Activated CD4-positive, alpha-beta T cell treated with anti-CD3 and anti-CD28 coated beads for 24 hours (primary cell): ENCODE results near the gene SLC6A7.

Source experiments
- DNase-seq, 2 donors: peaks; one replicate each; pipeline ENCODE4 v3.0.0-alpha.2; 2020; ENCODE audit warnings: low read depth in 2 of 2

Gene SLC6A7

DNA sequence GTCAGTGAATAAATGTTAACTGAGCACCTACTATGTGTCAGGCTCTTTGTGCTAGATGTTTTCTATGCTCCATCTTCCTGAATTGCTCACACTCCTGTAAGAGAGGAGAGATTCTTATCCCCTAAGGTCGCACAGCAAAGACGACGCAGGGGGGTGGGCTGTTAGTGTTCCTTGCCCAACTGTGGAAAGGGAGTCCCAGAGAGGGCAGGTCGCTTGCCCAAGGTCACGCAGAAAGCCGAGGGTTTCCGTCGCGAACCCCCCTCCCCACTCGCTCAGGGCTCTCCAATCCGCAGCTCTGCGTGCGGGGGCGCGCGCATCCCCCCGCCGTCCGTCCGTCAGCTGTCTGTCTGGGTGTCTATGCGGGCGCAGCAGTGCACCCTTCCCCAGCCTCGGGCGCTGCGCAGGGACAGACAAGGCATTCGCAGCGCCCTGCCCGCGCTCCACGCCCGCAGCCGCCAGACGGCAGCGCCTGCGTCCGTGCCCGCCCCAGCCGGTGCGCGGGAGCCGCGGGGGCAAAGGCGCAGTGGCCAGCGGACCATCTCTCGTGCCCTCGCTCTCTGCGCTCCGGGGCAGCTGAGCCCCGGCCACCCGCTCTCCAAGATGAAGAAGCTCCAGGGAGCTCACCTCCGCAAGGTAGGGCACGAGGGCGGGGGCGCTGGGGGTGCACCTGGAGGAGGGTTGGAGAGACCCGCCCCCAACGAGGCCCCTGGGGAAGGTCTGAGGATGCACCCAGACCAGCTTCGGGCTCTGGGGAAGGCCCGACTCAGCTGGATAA lies at the start of gene SLC6A7:
TSS of gene SLC6A7 (plus strand) at position 335 of the 775 bp plus-strand sequence. CDS start at position 601, 266 bp downstream.
- DNase-seq = no peak

DNA sequence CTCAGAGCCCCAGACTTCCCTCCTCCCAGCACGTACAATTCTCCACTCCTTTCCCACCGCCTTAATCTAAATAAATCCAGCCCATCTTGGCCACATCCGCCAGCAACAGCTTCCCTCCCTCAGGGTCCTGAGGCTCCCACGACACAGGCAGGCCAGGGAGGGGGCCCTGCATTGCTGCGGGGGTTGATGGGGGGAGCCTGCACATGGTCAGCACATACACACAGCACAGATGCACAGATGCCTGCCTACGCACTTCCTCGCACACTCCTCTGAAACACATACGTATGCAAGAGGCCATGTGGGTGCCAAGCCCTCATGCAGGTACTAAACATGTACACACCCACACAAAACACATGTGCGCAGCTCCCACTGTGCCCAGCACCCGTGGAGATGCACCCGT lies 49.0 kb upstream of the SLC6A7 start:
- DNase-seq = no peak

DNA sequence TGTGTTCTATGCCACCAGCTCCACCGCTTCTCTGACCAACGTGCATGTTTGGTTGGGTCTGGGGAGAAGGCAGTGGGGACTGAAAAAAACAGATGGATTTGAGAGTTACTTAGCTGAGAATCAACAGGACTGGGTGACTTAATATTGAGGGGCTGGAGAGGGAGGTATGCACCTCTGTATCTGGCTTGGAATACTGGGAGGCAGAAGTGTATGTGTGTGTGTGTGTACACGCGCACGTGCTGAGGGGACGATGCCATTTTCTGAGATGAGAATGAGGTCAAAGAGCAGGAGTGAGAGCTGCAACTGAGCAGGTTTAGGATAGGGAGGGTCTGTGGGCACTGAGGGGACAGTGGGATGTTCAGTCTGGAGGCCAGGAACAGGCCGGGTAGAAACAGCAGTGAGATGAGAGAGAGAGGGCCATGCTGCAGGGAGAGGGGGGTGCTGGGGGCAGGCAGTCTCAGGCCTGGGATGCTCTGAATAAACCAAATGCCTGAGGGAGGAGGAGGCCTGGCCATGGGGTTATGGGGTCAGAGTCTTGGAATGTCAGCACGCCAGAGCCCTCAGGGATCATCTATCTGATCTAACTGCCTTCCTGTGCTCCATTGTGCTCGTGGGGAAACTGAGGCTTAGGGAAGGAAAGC lies 48.2 kb upstream of the SLC6A7 start:
- DNase-seq = no peak

DNA sequence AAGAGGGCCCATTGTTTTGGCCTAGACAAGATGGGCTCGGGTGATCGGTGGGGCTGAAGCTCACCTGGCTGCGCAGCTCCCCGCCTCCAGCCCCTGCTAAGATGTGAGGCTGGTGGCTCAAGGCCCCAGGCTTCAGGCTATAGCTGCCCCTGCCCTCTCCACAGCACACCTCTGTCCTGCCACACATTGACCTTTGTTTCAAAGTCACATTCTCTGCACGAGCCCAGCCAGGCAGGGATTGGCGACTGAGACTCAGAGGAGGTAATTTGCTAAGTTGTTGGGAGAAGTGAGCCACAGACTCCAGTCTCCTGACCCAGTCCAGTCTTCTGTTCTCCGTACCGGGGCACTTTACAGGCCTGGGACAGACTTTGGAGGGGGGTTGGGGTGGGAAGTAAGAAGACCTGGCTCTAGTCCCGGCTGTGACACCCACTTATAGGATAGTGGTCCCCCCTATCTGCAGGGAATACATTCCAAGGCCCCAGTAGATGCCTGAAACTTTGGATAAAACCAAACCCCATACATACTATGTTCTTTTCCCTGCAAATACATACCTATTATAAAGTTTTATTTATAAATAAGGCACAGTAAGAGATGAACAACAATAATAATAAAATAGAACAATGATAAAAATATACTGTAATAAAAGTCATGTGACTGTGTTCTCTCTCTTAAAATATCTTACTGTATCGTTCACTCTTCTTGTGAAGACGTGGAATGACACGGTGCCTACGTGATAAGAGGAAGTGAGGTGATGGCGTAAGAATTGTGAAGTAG lies 47.5 kb upstream of the SLC6A7 start:
- no peak for DNase-seq

DNA sequence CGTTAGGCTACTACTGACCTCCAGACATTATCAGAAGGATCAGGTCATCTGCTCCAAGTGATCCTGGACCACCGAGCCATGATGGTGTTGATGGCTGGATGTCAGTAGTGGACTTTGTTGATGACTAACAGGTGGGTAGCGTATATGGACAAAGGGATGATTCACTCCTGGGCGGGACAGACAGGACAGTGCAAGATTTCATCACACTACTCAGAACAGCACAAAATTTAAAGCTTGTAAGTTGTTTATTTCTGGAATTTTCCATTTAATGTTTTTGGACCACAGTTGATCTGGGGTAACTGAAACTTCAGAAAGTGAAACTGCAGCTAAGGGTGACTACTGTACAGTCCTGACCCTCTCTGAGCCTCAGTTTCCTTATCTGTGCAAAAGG lies 46.9 kb upstream of the SLC6A7 start:
- no peak for DNase-seq

DNA sequence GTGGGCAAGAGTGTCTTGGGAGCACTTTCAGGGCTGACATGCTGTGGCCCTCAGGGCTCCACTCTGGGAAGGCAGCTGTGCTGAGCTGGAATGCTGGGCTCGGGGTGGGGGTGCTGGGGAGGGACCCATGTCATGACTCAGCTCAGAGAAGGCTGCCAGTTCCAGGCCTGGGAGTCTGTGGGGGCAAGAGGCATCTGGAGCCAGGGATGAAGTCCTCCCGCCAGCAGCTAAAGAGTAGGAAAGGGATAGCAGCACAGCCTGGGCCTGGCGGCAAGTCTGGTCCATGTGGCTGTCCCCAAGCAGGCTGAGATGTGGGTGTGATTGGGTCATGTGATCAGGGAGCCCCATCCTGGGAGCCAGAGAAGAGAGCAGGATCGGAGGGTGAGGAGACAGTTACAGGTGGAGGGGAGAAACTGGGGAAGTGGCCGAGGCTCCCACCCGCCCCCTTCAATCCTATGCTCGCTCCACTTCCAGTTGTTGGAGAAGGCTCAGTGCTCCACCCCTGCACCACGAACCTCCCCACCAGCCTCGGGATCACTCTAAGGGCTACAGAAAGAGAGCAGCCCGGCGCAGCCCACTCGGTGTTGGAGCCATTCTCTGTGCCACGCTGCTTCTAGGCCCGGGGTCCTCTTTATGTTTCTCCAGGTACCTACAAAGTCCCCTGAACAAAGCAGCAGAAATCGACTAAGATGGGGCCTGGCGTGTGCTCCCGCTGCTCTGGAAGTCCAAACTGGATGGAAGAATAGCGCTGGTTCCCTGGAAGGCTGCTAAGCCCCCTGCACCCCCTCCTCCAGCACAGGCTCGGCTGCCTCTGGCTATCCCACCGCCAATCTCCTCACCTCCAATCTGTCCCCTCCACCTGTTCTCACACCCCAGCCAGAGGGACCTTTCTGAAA lies 46.3 kb upstream of the SLC6A7 start:
- DNase-seq = no peak

DNA sequence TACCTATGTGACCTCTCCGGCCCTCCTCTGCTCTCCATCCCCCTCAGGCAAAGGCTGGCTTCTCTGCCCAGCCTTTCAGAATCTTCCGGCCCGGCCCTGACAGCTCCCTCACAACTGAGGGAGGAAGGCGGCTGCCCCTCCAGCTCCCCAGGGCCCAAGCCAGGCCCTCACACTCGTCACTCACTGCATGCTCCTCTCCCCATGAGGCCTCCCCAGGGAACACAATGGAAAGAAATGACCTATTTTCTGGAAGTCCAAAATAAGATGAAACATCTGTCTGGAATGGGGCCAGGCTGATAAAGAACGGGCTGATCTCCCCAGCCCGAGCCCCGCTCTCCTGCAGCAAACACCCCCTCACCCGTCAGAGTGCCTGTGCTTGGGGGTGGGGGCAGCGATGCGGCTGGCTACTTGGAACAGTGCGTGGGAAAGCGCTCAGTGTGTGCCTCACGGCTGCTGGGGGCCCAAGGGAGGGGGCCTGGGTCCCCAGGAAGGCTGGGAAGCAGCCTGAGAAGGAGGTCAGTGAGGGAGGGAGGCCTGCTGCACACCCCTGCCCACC lies 45.5 kb upstream of the SLC6A7 start:
- no peak for DNase-seq

DNA sequence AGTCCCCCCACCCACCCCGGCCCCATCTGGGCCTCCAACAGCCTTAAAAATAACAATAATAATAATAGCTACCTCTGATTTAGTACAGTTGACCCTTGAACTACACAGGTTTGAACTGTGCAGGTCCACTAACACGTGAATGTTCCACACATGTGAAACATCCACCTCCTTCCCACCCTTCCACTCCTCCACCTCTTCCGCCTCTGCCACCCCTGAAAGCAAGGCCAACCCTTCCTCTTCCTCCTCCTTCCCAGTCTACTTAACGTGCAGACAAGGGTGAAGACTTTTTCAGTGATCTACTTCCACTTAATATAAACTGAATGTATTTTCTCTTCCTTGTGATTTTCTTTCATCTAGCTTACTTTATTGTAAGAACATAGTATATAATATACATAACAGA lies 45.0 kb upstream of the SLC6A7 start:
- DNase-seq = no peak

DNA sequence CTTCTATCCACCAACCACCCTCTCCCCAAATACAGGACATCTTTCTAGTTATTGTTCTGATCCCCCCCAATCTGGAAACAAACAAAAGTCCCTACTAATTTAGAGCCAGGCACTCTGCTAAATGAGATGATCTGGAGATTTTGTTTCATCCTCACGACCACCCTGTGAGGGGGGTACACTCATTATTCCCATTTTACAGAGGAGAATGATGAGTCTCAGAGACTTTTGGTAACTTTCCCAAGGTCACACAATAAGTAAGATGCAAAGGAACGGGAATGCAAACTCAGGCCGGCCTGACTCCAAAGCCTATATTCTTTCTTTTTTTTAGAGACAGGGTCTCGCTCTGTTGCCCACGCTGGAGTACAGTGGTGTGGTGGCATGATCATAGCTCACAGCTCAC lies 43.6 kb upstream of the SLC6A7 start:
- no peak for DNase-seq

DNA sequence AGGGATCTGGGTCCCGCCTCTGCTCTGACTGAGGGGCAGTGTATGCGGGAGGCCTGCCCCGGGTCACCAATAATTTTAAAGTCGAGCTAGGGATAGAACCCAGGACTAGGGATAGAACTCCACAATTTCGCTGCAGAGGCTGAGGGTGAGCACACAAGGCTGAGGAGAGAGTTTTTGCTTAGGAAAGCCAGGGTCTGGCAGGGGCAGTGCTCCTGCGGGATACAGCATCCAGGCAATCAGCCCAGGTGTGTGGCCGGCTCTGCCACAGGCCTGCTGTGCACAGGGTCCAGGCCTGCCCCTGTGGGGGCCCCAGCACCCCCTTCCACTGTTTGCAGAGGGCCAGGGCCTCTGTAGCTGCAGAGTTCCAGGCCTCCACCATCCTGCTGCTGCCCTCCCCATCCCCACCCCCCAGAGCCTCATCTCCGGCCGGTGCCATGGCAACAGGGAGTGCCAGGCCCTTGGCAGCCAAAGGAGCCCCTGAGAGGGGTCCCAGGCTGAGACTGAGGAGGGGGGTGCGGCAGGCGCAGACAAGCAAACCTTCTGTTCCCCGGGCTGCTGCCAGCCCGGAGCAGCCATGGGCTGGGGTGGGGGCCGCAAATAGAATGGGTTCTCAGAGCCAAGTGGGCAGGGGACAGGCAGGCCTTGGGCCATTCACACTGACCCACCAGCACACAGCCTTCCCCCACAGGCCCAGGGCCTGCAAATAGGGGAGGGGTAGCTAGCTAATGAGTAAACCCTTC lies 42.8 kb upstream of the SLC6A7 start:
- DNase-seq = no peak

DNA sequence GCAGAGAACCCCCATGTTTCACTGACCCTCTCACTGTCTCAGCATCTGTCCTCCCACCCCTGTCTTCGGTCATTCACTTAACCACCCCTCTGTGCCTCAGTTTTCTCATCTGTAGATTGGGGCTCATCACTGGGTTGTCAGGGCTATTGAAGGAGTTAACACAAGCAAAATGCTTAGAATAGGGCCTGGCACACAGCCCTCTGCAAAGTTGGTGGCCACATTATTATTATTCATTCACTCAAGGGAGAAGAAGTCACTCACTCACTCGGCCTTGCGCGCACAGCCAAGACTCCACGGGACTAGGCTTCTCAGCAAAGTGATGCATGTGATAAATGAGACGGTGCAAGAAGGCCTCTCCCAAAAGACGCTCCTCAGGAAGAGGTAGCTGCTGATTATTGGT lies 42.2 kb upstream of the SLC6A7 start:
- DNase-seq = no peak

DNA sequence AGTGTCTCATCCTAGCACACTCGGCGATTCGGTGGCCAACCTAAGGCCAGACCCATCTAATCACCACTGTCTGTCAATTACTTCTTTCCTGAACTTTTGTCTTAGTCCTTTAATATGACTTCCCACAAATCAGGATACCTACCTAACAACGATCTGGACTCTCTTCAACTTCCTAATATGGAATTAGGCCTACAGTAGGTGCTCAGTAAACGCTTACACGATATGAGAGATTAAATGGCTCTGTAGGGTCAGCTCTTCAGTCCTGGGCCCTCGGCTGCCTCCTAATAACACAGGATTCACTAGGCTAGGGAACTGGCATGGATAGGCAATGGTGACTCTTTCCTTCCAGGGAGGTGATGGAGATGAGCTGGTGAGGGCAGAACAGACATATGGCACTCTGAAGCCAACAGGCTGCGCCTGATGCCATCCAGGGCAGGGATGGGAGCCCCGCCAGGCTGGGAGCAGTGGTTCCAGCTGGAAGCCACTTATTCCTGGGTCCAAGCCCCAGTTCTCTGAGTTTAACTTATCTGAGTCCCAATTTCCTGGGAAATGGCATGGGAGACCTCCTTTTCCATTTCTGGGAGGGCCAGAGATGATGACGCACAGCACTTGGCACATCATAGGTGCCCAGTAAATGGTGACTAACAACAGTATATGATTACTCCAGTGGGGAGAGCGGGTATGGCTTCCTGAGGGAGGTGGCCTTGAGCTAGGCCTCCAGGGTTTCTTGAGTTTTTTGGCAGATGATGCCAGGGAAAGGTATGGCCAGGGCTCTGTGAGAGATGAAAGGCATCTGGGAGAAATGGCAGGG lies 41.5 kb upstream of the SLC6A7 start:
- no peak for DNase-seq

DNA sequence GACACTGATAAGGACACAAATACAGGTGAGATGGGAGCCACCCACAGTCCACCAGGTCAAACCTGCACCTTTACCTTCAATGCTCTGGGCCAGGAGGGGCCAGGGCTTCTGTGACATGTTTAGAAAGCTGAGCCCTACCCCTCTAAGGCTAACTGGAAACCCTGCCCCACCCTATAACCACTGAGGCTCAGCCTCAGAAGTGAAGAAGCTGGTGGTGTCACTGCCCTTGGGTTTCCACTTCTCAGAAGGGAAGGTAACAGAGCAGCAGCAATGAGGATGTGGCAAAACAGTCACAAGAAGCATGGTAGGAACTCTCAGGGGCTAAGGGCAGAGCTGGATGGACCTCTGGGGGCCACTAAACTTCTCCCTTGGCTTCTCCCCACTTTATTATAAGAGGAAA lies 40.2 kb upstream of the SLC6A7 start:
- no peak for DNase-seq

DNA sequence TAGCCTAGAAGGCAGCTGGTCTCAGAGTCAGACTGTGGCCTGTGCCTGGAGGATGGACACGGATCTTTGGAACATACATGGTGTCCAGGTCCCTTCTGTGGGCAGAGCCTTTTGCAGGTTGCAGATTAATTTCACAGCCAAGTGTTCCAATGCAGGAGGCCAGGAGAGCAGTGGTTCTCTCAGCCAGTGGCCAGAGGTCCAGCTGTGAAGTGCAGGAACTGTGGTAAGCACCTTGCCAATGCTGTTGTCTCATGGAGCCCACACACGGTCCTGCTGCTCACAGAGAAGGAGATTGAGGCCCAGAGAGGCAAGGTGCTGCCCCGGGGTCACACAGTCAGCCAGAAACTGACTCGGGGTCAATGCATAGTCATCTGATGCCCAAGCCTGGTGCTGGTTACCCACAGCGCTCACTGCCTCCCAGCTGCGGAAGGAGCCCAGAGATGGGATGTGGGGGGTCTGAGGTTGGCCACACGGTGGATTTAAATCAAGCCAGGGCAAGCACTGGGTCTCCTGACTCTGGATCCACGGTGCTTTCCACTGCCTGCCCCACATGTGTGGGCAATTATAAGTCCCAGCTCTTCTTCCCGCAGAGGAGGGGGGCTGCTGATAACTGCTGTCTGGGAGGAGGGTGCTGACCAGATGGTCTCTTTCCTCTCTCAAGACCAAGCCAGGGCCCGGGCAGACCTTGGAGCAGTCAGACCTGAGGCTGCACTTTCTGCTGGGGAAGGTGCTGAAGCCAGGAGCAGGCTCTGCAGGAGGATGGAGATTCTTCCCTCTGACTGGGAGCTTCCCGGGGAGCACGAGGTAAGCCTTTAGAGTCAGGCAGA lies 37.0 kb upstream of the SLC6A7 start:
- no peak for DNase-seq

DNA sequence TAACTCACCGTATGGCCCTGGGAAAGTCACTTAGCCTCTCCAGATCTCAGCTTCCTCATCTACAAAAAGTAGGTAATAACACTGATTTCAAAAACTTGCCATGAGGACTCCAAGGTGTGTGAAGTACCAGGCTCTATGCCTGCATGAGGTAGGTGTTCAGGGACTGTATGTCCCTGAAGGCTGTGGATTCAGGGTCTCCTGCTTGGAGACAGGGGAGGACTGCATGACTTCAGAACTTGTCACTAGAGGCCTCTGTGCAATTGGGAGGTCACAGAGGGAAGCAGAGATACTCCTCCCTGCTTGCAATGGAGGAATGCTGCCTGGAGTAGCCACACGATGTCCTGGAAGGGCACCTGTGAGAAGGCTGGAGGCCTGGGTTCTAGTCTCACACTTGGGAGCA lies 36.4 kb upstream of the SLC6A7 start:
- no peak for DNase-seq

DNA sequence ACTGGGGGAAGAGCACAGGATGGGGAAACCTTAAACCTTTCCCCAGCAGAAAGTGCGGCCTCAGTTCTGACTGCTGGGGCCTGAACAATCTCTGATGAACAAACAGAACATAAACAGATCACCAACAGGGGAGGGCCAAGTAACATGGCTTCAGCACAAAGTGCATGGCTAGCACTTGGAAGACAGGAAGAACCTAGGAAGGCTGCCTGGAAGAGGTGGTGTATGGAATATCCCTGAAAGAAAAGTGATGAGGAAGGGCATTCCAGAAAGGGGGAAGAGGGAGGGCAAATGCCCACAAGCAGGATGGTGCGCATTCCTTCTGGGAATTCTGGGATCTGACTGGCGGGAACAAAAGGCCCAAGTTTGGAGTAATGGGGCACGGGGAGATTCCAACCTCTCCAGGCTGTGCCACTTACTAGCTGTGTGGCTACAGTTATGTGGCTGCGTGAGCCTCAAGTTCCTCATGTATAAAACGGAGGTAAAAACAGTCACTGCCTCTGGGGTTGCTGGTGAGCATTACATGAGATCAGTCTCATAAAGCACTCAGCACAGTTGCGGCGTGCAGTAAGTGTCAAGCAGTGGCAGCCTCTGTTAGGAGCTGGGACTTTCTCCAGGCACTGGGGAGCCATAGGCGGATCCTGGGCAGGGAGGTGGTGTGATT lies 35.8 kb upstream of the SLC6A7 start:
- DNase-seq = no peak

DNA sequence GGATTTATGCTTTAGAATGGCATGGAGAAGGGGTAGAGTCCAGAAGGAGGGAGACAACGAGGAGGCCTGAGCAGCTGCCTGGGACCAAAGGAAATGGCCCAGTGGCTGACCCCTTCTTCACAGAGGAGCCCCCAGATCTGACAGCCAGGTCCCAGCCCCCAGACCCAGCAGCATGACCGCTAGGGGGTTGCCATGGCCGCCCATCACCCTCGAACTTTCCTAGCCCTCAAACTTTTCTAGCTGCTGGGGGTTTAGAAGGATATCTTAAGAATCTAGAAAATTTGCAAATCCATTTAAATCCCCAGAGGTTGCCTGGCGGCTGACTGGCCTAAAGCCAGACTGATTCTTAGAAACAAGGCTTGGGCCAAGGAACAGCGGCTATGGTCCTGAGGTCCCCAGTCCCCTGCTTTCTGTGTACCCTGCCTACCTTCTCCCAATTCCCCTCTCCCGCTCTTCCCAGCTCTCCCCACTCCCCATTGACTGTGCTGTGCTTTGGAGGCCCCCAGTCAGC lies 35.2 kb upstream of the SLC6A7 start:
- no peak for DNase-seq
